HEK293 (cell line): ENCODE results near the gene ACAP3.

Experiments
- CTCF ChIA-PET: fragments of 350-600 bp; formaldehyde crosslinking; extraction: SDS; loops from one replicate; lab custom pipeline; 2021; ENCODE audit warnings: antibody characterized with exemption; lab: Yijun Ruan, JAX
- POLR2A ChIA-PET: fragments of 300-600 bp; formaldehyde crosslinking; extraction: SDS; loops from one replicate; lab custom pipeline; 2020; ENCODE audit warnings: antibody characterized with exemption, inconsistent platforms; lab: Yijun Ruan, JAX
- H3K27ac ChIP-seq: fragments of 200-500 bp; sonication (Bioruptor generic); 2 replicates; pipeline ENCODE4 v1.5.1; 2014; ENCODE audit warnings: low read depth, low read length, control low read depth, inconsistent platforms; ENCODE audit errors: extremely low read depth
- H3K36me3 ChIP-seq, 2 experiments: fragments of 200-500 bp in 1 of 2; sonication (Bioruptor generic) in 1 of 2; 1 replicate in 1 of 2; 2 replicates in 1 of 2; pipeline ENCODE4 v1.5.1; 2014 to 2017; ENCODE audit warnings: inconsistent platforms in 2 of 2, low read length in 2 of 2; ENCODE audit not compliant: control insufficient read depth in 2 of 2, insufficient read depth in 1 of 2
- H3K4me1 ChIP-seq: fragments of 200-500 bp; sonication (Bioruptor generic); 2 replicates; pipeline ENCODE4 v1.5.1; 2014; ENCODE audit warnings: mild to moderate bottlenecking, low read length, inconsistent platforms; ENCODE audit not compliant: control insufficient read depth, insufficient read depth
- H3K4me3 ChIP-seq: 2 replicates; pipeline ENCODE4 v1.5.1; 2011; ENCODE audit warnings: low read depth, mild to moderate bottlenecking, control low read depth, low read length, moderate library complexity
- H3K9me3 ChIP-seq: fragments of 200-500 bp; sonication (Bioruptor generic); 2 replicates; pipeline ENCODE4 v1.5.1; 2014; ENCODE audit warnings: low read depth, low read length, inconsistent platforms; ENCODE audit not compliant: control insufficient read depth, insufficient read depth
- BCL11A ChIP-seq: fragments of 450-650 bp; formaldehyde crosslinking; IDR thresholded peaks from 2 replicates; pipeline ENCODE4 v1.5.1; 2016; ENCODE audit warnings: low read depth, missing biosample characterization, missing genetic modification characterization
- BCL11B ChIP-seq: fragments of 450-650 bp; formaldehyde crosslinking; IDR thresholded peaks from 2 replicates; pipeline ENCODE4 v1.5.1; 2016; ENCODE audit warnings: low read depth, missing biosample characterization, missing genetic modification characterization
- GLIS1 ChIP-seq: fragments of 450-650 bp; formaldehyde crosslinking; IDR thresholded peaks from 2 replicates; pipeline ENCODE4 v1.5.1; 2016; ENCODE audit warnings: missing biosample characterization, missing genetic modification characterization
- GLIS2 ChIP-seq: fragments of 450-650 bp; formaldehyde crosslinking; IDR thresholded peaks from 2 replicates; pipeline ENCODE4 v1.5.1; 2016; ENCODE audit warnings: missing biosample characterization, missing genetic modification characterization
- PATZ1 ChIP-seq: fragments of 450-650 bp; formaldehyde crosslinking; IDR thresholded peaks from 2 replicates; pipeline ENCODE4 v1.5.1; 2016; ENCODE audit warnings: missing biosample characterization, missing genetic modification characterization
- PRDM4 ChIP-seq: fragments of 450-650 bp; formaldehyde crosslinking; IDR thresholded peaks from 2 replicates; pipeline ENCODE4 v1.5.1; 2017; ENCODE audit warnings: missing biosample characterization, missing genetic modification characterization
- PRDM6 ChIP-seq: fragments of 450-650 bp; formaldehyde crosslinking; IDR thresholded peaks from 2 replicates; pipeline ENCODE4 v1.5.1; 2017; ENCODE audit warnings: missing biosample characterization, missing genetic modification characterization
- ZBTB26 ChIP-seq: fragments of 450-650 bp; formaldehyde crosslinking; optimal IDR thresholded peaks from 2 replicates; pipeline ENCODE3; 2016; ENCODE audit warnings: missing biosample characterization, mild to moderate bottlenecking, missing genetic modification characterization
- ZNF155 ChIP-seq: fragments of 450-650 bp; formaldehyde crosslinking; IDR thresholded peaks from 2 replicates; pipeline ENCODE4 v1.5.1; 2016; ENCODE audit warnings: missing biosample characterization, missing genetic modification characterization
- ZNF221 ChIP-seq: fragments of 450-650 bp; formaldehyde crosslinking; IDR thresholded peaks from 2 replicates; pipeline ENCODE4 v1.5.1; 2017; ENCODE audit warnings: missing biosample characterization, missing genetic modification characterization, borderline replicate concordance
- ZNF280C ChIP-seq: fragments of 450-650 bp; formaldehyde crosslinking; IDR thresholded peaks from 2 replicates; pipeline ENCODE4 v1.5.1; 2016; ENCODE audit warnings: missing biosample characterization, missing genetic modification characterization
- ZNF302 ChIP-seq: fragments of 450-650 bp; formaldehyde crosslinking; IDR thresholded peaks from 2 replicates; pipeline ENCODE4 v1.5.1; 2016; ENCODE audit warnings: missing biosample characterization, missing genetic modification characterization, low read depth
- ZNF580 ChIP-seq: fragments of 450-650 bp; formaldehyde crosslinking; IDR thresholded peaks from 2 replicates; pipeline ENCODE4 v1.5.1; 2016; ENCODE audit warnings: missing biosample characterization, missing genetic modification characterization
- ZNF626 ChIP-seq: fragments of 450-650 bp; sonication (Bioruptor Pico); formaldehyde crosslinking; IDR thresholded peaks from 2 replicates; pipeline ENCODE4 v1.5.1; 2018; ENCODE audit warnings: missing biosample characterization, missing genetic modification characterization, inconsistent platforms

Gene ACAP3

GRCh38 chr1:1356796-1357401 lies 49.2 kb upstream of the ACAP3 start (continued):
- TF ChIP-seq PRDM4 (no peak), GLIS1 (tag by site-specific recombination) (peak; percentile 5; the same call in 1 of the 2 replicates), BCL11A (tag by site-specific recombination) (peak; percentile 56; the same call in 1 of the 2 replicates), BCL11B (peak; percentile 44; the same call in 1 of the 2 replicates), PRDM6 (tag by site-specific recombination) (no peak), ZNF280C (tag by site-specific recombination) (no peak)

GRCh38 chr1:1356166-1356795 lies 48.6 kb upstream of the ACAP3 start:
- peak; percentile 31 for TF ChIP-seq GLIS1 (tag by site-specific recombination)
- peak; percentile 38; the same call in 1 of the 2 replicates for TF ChIP-seq GLIS2 (tag by site-specific recombination)
- peak; percentile 15 for TF ChIP-seq PATZ1 (tag by site-specific recombination)
- no peak for TF ChIP-seq ZNF302 (tag by site-specific recombination)
- H3K27ac ChIP-seq: no peak overlapping the region
- no peaks in the 10 kb centered on the region for H3K36me3 ChIP-seq
- no peak overlapping the region for H3K4me3 ChIP-seq
- POLR2A ChIA-PET: interaction anchor here (1.1 kb wide), 1 partner anchor 8 kb away, joined by 3 read pairs; no protein-coding TSS in a partner anchor
- no peaks in the 10 kb centered on the region for H3K9me3 ChIP-seq
- peaks cover 7% of the 10 kb centered on the region; the same call in 1 of the 2 replicates for H3K4me1 ChIP-seq
- CTCF ChIA-PET: no interaction called here

GRCh38 chr1:1355416-1355815 lies 47.7 kb upstream of the ACAP3 start:
- POLR2A ChIA-PET: interaction anchor here (1.0 kb wide), 1 partner anchor 20 kb away, joined by 6 read pairs; the partner anchor contains the start of gene AURKAIP1
- TF ChIP-seq ZBTB26 (tag by site-specific recombination) (peak; percentile 40), ZNF155 (tag by site-specific recombination) (no peak), ZNF626 (no peak), ZNF221 (no peak), ZNF580 (tag by site-specific recombination) (no peak)
- no peaks in the 10 kb centered on the region for H3K36me3 ChIP-seq
- no peaks in the 10 kb centered on the region for H3K9me3 ChIP-seq
- H3K4me3 ChIP-seq: no peak overlapping the region
- peaks cover 7% of the 10 kb centered on the region; the same call in 1 of the 2 replicates for H3K4me1 ChIP-seq
- no peak overlapping the region for H3K27ac ChIP-seq
- CTCF ChIA-PET: interaction anchor here (1.1 kb wide), 1 partner anchor 17 kb away, joined by 3 read pairs; no protein-coding TSS in a partner anchor
